BJ (cell line): Measurements from ENCODE around the gene THAP7. TPM values are rescaled to one million over a fixed set of nuclear protein-coding genes. Genes with fewer than 3 reads are reported as not detected.

Experiments used
- CTCF ChIA-PET: fragments of 350-600 bp; formaldehyde crosslinking; extraction: SDS; loops from one replicate; lab custom pipeline; 2021; ENCODE audit warnings: antibody characterized with exemption, inconsistent platforms; lab: Yijun Ruan, JAX
- POLR2A ChIA-PET: fragments of 300-600 bp; sonication (Branson Sonifier 250); formaldehyde crosslinking; extraction: SDS; loops from one replicate; lab custom pipeline; 2021; ENCODE audit warnings: antibody characterized with exemption; lab: Charles Lee
- DNase-seq: peaks from one replicate; pipeline ENCODE4 v3.0.0-alpha.2; 2011; ENCODE audit warnings: low read depth
- H3K27me3 ChIP-seq: 2 replicates; pipeline ENCODE4 v1.6.0; 2011; ENCODE audit warnings: low read length; ENCODE audit not compliant: control insufficient read depth, insufficient read depth
- H3K36me3 ChIP-seq: 2 replicates; pipeline ENCODE4 v1.5.1; 2011; ENCODE audit warnings: low read length; ENCODE audit not compliant: control insufficient read depth, insufficient read depth
- H3K4me3 ChIP-seq: 2 replicates; pipeline ENCODE4 v1.5.1; 2011; ENCODE audit warnings: low read depth, mild to moderate bottlenecking, control low read depth, low read length
- polyA plus RNA-seq: library from polyadenylated mRNA; depleted of rRNA; stranded (reverse); fragments of >200 nt; gene quantifications from 2 replicates; pipeline ENCODE4 v1.2.3, GENCODE V29; 2011
- TF ChIP-seq, protein P1 (sequence below): IDR thresholded peaks from 2 replicates; pipeline ENCODE4 v1.5.1; 2011; ENCODE audit warnings: low read depth, mild to moderate bottlenecking, control low read depth, inconsistent platforms, low read length, moderate library complexity; ENCODE audit not compliant: insufficient read depth

Gene THAP7
- polyA plus RNA-seq, 1 experiment = 24.4 TPM

DNA sequence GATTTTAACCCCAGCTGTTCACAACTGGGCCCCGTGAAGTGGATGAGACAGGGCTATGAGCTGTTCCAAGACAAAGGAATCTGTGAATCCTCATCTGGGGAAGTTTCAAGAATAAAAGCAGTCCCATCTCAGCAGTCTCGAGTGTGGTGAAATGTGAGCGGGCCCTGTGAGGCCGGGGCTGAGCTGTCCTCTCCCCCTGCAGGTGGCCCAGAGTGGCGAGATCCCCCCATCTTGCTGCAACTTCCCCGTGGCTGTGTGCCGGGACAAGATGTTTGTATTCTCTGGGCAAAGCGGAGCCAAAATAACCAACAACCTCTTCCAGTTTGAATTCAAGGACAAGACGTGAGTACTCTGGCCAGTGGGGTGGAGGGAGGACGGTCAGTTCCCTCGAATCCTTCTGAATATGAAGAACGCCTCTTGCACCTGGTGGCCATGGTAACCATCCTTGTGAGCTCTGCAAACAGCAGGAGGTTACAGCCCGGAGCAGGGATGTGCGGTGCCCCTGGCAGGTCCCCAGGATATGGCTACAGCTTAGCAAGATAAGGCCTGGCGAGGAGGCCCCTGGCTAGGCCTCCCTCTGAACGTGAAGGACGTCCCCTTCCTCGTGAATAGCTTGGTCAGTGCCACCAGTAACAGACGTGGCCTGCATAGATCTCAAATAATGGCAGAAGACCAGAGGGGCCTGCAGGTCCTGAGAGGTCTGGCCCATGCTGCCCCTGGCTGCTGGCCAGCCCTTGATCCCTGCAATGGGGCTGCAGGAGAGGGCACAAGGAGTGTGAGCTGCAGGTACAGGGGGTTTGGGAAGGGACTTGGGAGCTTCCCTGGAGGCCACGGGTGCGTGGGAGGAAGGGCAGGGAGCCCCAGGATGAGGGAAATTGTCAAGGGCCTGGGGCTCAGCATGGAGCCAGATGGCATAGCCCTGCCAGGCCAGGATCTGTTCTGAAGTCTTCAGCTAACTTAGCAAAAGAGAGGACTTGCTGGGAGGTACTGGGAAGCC, 11.4 kb downstream of the THAP7 start:
- TF ChIP-seq, protein P1, sequence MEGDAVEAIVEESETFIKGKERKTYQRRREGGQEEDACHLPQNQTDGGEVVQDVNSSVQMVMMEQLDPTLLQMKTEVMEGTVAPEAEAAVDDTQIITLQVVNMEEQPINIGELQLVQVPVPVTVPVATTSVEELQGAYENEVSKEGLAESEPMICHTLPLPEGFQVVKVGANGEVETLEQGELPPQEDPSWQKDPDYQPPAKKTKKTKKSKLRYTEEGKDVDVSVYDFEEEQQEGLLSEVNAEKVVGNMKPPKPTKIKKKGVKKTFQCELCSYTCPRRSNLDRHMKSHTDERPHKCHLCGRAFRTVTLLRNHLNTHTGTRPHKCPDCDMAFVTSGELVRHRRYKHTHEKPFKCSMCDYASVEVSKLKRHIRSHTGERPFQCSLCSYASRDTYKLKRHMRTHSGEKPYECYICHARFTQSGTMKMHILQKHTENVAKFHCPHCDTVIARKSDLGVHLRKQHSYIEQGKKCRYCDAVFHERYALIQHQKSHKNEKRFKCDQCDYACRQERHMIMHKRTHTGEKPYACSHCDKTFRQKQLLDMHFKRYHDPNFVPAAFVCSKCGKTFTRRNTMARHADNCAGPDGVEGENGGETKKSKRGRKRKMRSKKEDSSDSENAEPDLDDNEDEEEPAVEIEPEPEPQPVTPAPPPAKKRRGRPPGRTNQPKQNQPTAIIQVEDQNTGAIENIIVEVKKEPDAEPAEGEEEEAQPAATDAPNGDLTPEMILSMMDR = no peak
- POLR2A ChIA-PET = no interaction called here
- H3K27me3 ChIP-seq = no peaks in the 10 kb centered on the region
- DNase-seq = no peak
- no peak overlapping the region for H3K4me3 ChIP-seq
- H3K36me3 ChIP-seq = peaks cover 35% of the 10 kb centered on the region
- CTCF ChIA-PET = interaction anchor here (1.2 to 2.1 kb wide), 5 partner anchors 9 to 113 kb away, joined by 3 to 5 read pairs (median 4); partner anchors contain the start of gene LZTR1

DNA sequence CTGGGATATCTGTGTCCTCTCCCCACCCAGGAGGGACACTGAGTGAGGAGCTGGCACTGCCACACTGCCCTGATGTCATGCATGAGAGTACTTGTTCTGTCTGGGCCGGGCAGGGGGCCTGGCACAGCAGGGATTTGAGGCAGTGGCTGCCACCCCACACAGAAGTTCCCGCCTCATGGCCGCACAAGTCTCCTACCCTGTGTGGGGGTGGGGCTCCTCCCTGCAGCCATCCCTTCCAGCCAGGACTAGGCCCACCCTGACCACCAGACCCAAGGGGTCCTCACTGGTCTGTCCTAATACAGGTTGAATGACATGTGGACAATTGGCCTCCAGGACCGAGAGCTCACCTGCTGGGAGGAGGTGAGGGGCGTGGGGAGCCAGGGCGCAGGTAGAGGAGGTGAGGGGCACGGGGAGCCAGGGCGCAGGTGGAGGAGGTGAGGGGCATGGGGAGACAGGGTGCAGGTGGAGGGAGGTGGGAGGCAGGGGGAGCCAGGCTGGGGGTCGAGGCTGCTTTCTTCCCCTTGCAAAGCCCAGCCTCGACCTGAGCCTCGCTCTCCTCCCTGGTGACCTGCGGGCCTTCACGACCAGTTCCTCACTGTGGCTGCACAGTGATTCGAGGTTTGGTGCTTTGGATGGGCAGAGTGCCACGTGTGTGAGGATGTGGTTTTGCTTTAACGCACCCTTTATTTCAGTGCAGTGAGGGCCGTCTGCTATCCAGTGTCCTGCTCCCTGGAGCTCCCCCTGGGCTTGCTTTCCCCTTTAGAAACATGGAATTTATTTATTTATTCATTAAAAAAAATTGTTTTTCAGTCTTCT, 12.4 kb downstream of the THAP7 start:
- no peak for DNase-seq
- POLR2A ChIA-PET = no interaction called here
- no peaks in the 10 kb centered on the region for H3K27me3 ChIP-seq
- H3K4me3 ChIP-seq = no peak overlapping the region
- H3K36me3 ChIP-seq = peaks cover 36% of the 10 kb centered on the region
- TF ChIP-seq, protein P1 = no peak
- CTCF ChIA-PET = interaction anchor here (1.2 to 2.1 kb wide), 4 partner anchors 8 to 114 kb away, joined by 3 to 5 read pairs (median 4); partner anchors contain the start of gene LZTR1

DNA sequence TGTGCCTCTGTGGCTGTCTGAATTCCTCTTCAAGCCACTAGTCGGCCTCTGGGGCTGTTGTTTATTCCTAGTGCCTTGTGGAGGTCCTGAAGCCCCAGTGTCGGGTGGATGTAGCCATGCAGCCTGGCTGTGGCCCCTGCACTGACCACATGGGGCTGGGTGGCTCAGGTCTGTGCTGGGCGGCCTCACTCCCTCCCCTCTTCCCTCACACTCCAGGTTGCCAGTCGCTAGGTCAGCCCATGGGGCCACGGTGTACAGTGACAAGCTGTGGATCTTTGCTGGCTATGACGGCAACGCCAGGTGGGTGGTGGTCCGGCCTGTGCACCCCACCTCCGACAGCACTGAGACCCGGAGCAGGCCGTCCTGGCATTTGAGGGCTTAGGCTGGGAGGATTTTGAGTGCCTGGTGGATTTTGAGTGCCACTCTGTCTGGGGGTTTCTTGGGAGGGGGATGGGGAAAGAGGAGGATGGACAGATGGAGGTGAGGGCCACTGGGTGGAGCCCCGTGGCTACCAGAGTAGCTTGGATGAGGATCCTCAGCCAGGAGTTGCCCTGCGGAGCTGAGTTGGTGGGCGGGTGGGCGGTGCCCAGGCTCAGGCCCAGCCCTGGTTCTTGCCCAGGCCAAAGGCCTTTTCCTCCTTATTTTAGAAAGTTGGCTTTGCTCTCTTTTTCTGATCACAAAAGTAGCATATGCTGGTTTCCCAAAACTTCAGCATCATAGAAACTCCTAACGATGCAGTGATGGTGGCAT, 13.2 kb downstream of the THAP7 start:
- no peak for DNase-seq
- ChIA-PET POLR2A (no interaction called here), CTCF (interaction anchor here (0.6 to 1.7 kb wide), 3 partner anchors 103 to 178 kb away, joined by 3 to 4 read pairs (median 3); no protein-coding TSS in a partner anchor)
- peaks cover 34% of the 10 kb centered on the region for H3K36me3 ChIP-seq
- no peaks in the 10 kb centered on the region for H3K27me3 ChIP-seq
- TF ChIP-seq, protein P1 = no peak
- H3K4me3 ChIP-seq = no peak overlapping the region

DNA sequence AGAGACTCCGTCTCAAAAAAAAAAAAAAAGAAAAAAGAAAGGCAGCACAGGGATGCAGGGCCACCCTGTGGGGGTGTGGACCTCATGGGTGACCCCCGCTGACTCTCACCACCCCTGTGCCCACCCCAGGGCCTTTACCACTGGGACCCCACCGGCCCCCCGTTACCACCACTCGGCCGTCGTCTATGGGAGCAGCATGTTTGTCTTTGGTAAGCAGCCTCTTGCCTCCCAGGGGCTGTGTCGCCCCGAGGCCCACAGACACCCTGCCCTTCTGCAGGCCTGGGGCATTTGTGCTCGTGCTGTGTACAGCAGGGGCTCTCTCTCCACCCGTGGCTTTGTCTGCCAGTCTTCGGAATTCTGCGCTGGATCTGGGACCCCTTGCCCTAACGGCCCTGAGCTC, 14.5 kb downstream of the THAP7 start:
- TF ChIP-seq, protein P1 = no peak
- CTCF ChIA-PET = interaction anchor here (0.6 kb wide), 1 partner anchor 12 kb away, joined by 3 read pairs; no protein-coding TSS in a partner anchor
- POLR2A ChIA-PET = no interaction called here
- no peak overlapping the region for H3K4me3 ChIP-seq
- no peak for DNase-seq
- H3K36me3 ChIP-seq = peaks cover 27% of the 10 kb centered on the region
- no peaks in the 10 kb centered on the region for H3K27me3 ChIP-seq
